IPS-15b (cell line): ENCODE data around the gene PCDHB14.
"Not testable (repeated sequence)": the region's sequence is repeated elsewhere in the genome, so short reads cannot be mapped to it uniquely, and the experiment has no call there.

Experiments used
- H3K27me3 ChIP-seq: one replicate; pipeline ENCODE4 v1.6.1; 2013; ENCODE audit warnings: low read length; ENCODE audit not compliant: control insufficient read depth, insufficient read depth
- H3K36me3 ChIP-seq: one replicate; pipeline ENCODE4 v1.6.1; 2013; ENCODE audit warnings: low read length; ENCODE audit not compliant: control insufficient read depth, insufficient read depth
- H3K4me1 ChIP-seq: one replicate; pipeline ENCODE4 v1.6.1; 2013; ENCODE audit warnings: mild to moderate bottlenecking, low read length; ENCODE audit not compliant: control insufficient read depth, insufficient read depth
- H3K4me3 ChIP-seq: one replicate; pipeline ENCODE4 v1.5.1; 2013; ENCODE audit warnings: low read depth, low read length
- H3K9ac ChIP-seq: one replicate; pipeline ENCODE4 v1.6.1; 2013; ENCODE audit warnings: low read depth, mild to moderate bottlenecking, low read length
- H3K9me3 ChIP-seq: one replicate; pipeline ENCODE4 v1.6.1; 2013; ENCODE audit warnings: mild to moderate bottlenecking, low read length; ENCODE audit not compliant: control insufficient read depth, insufficient read depth

Gene PCDHB14

DNA sequence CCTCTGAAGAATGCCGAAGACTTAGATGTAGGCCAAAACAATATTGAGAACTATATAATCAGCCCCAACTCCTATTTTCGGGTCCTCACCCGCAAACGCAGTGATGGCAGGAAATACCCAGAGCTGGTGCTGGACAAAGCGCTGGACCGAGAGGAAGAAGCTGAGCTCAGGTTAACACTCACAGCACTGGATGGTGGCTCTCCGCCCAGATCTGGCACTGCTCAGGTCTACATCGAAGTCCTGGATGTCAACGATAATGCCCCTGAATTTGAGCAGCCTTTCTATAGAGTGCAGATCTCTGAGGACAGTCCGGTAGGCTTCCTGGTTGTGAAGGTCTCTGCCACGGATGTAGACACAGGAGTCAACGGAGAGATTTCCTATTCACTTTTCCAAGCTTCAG lies 8.6 kb upstream of the PCDHB14 start:
- not testable (repeated sequence) for H3K9ac ChIP-seq, H3K36me3 ChIP-seq, H3K9me3 ChIP-seq, H3K27me3 ChIP-seq, H3K4me1 ChIP-seq, H3K4me3 ChIP-seq

DNA sequence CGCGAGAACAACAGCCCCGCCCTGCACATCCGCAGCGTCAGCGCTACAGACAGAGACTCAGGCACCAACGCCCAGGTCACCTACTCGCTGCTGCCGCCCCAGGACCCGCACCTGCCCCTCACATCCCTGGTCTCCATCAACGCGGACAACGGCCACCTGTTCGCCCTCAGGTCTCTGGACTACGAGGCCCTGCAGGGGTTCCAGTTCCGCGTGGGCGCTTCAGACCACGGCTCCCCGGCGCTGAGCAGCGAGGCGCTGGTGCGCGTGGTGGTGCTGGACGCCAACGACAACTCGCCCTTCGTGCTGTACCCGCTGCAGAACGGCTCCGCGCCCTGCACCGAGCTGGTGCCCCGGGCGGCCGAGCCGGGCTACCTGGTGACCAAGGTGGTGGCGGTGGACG lies 7.6 kb upstream of the PCDHB14 start:
- not testable (repeated sequence) for H3K9me3 ChIP-seq, H3K36me3 ChIP-seq, H3K9ac ChIP-seq, H3K27me3 ChIP-seq, H3K4me1 ChIP-seq, H3K4me3 ChIP-seq

DNA sequence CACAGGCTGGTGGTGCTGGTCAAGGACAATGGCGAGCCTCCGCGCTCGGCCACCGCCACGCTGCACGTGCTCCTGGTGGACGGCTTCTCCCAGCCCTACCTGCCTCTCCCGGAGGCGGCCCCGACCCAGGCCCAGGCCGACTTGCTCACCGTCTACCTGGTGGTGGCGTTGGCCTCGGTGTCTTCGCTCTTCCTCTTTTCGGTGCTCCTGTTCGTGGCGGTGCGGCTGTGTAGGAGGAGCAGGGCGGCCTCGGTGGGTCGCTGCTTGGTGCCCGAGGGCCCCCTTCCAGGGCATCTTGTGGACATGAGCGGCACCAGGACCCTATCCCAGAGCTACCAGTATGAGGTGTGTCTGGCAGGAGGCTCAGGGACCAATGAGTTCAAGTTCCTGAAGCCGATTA lies 7.1 kb upstream of the PCDHB14 start:
- not testable (repeated sequence) for H3K9me3 ChIP-seq, H3K27me3 ChIP-seq, H3K9ac ChIP-seq, H3K4me1 ChIP-seq, H3K36me3 ChIP-seq, H3K4me3 ChIP-seq

DNA sequence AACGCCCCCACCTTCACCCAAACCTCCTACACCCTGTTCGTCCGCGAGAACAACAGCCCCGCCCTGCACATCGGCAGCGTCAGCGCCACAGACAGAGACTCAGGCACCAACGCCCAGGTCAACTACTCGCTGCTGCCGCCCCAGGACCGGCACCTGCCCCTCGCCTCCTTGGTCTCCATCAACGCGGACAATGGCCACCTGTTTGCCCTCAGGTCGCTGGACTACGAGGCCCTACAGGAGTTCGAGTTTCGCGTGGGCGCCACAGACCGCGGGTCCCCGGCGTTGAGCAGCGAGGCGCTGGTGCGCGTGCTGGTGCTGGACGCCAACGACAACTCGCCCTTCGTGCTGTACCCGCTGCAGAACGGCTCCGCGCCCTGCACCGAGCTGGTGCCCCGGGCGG lies 1.7 kb downstream of the PCDHB14 start:
- H3K9ac ChIP-seq, H3K36me3 ChIP-seq, H3K9me3 ChIP-seq, H3K4me1 ChIP-seq, H3K27me3 ChIP-seq, H3K4me3 ChIP-seq: not testable (repeated sequence)

DNA sequence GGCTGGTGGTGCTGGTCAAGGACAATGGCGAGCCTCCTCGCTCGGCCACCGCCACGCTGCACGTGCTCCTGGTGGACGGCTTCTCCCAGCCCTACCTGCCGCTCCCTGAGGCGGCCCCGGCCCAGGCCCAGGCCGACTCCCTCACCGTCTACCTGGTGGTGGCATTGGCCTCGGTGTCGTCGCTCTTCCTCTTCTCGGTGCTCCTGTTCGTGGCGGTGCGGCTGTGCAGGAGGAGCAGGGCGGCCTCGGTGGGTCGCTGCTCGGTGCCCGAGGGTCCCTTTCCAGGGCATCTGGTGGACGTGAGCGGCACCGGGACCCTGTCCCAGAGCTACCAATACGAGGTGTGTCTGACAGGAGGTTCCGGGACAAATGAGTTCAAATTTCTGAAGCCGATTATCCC lies 2.3 kb downstream of the PCDHB14 start:
- not testable (repeated sequence) for H3K36me3 ChIP-seq, H3K9me3 ChIP-seq, H3K9ac ChIP-seq

DNA sequence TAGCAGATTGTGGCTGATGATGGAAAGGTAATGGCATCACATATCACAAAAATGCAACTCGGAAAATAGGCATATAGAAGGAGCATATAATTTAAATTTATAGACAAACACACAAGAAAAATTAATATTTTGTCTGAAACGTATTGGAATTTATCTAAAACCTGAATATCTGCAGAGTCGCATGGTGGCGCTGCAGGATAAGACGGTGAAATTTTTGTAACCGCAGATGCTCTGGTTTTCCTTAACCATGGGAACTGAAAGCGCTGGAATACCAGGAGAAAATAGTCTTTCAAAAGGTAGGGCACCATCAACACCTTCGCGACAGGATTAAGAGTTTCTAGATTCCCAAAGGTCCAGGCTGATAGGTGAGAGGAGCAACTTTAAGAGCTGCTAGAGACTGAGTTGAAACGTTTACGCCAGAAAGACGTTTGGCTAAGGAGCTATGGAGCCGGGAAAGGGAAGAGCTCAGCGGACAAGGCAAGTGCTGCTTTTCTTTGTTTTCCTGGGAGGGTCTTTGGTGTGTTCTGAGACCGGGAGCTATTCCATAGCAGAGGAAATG lies 11.0 kb downstream of the PCDHB14 start:
- no peak overlapping the region for H3K4me3 ChIP-seq
- peaks cover 6% of the 10 kb centered on the region for H3K9me3 ChIP-seq

More for the DNA sequence above, 2.3 kb downstream of the PCDHB14 start:
- H3K4me3 ChIP-seq, H3K4me1 ChIP-seq, H3K27me3 ChIP-seq: not testable (repeated sequence)

DNA sequence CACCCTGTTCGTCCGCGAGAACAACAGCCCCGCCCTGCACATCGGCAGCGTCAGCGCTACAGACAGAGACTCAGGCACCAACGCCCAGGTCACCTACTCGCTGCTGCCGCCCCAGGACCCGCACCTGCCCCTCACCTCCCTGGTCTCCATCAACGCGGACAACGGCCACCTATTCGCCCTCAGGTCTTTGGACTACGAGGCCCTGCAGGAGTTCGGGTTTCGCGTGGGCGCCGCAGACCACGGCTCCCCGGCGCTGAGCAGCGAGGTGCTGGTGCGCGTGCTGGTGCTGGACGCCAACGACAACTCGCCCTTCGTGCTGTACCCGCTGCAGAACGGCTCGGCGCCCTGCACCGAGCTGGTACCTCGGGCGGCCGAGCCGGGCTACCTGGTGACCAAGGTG lies 12.8 kb downstream of the PCDHB14 start:
- not testable (repeated sequence) for H3K4me1 ChIP-seq, H3K27me3 ChIP-seq, H3K36me3 ChIP-seq, H3K9ac ChIP-seq, H3K4me3 ChIP-seq, H3K9me3 ChIP-seq

More for the DNA sequence above, 11.0 kb downstream of the PCDHB14 start:
- Histone ChIP-seq H3K9ac (no peak overlapping the region), H3K36me3 (peaks cover 2% of the 10 kb centered on the region), H3K27me3 (no peaks in the 10 kb centered on the region), H3K4me1 (no peaks in the 10 kb centered on the region)

DNA sequence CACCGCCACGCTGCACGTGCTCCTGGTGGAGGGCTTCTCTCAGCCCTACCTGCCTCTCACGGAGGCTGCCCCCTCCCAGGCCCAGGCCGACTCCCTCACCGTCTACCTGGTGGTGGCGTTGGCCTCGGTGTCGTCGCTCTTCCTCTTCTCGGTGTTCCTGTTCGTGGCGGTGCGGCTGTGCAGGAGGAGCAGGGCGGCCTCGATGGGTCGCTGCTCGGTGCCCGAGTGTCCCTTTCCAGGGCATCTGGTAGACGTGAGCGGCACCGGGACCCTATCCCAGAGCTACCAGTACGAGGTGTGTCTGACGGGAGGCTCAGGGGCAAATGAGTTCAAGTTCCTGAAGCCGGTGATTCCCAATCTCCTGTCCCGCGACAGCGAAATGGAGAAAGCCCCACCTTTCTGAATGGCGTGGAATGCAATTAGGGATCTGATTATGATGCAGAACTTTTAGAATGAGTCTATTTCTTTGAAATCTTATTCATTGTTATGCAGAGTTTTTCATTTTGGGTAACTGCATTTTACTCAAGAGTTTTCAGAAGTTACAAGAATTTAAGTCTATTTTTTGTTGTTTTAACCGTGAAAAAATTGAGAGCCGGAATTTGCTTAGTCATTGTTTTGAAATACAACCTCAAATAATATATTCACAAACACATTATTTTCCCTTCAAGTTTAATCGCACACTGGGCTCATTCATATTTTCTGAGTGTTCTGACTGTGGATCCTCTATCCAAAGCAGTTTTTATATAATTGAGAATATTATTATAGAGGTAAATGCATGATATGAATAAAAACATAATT lies 13.6 kb downstream of the PCDHB14 start:
- Histone ChIP-seq H3K9me3 (peaks cover 10% of the 10 kb centered on the region), H3K9ac (no peak overlapping the region), H3K27me3 (no peaks in the 10 kb centered on the region), H3K36me3 (peaks cover 2% of the 10 kb centered on the region), H3K4me3 (no peak overlapping the region), H3K4me1 (no peaks in the 10 kb centered on the region)

DNA sequence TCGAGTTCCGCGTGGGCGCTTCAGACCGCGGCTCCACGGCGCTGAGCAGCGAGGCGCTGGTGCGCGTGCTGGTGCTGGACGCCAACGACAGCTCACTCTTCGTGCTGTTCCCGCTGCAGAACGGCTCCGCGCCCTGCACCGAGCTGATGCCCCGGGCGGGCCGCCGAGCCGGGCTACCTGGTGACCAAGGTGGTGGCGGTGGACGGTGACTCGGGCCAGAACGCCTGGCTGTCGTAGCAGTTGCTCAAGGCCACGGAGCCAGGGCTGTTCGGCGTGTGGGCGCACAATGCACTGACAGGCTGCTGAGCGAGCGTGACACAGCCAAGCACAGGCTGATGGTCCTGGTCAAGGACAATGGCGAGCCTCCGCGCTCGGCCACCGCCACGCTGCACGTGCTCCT lies 18.4 kb downstream of the PCDHB14 start:
- no peaks in the 10 kb centered on the region for H3K4me1 ChIP-seq
- H3K27me3 ChIP-seq, result no peaks in the 10 kb centered on the region
- no peak overlapping the region for H3K4me3 ChIP-seq
- peaks cover 2% of the 10 kb centered on the region for H3K36me3 ChIP-seq
- H3K9ac ChIP-seq, result no peak overlapping the region
- peaks cover 4% of the 10 kb centered on the region for H3K9me3 ChIP-seq

DNA sequence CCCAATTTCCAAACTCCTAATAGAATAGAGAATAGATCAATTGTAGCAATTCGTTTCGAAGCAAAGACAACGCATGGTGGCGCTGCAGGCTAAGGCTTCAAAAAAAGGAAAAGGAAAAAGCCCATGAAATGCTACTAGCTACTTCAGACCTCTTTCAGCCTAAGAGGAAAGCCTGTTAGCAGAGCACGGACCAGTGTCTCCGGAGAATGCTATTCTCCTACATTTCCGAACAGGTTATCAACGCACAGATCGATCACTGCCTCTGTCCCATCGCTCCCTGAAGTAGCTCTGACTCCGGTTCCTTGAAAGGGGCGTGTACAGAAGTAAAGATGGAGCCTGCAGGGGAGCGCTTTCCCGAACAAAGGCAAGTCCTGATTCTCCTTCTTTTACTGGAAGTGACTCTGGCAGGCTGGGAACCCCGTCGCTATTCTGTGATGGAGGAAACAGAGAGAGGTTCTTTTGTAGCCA lies 22.1 kb downstream of the PCDHB14 start, which contains the start of gene PCDHB15:
Gene PCDHB15, plus strand, starts transcription at position 146 of the 468 bp plus-strand sequence. Its CDS starts 184 bp downstream, at position 330.
- Histone ChIP-seq H3K9me3 (no peaks in the 10 kb centered on the region), H3K9ac (peak within 1 kb of the TSS; percentile 49), H3K4me1 (no peaks in the 10 kb centered on the region)

DNA sequence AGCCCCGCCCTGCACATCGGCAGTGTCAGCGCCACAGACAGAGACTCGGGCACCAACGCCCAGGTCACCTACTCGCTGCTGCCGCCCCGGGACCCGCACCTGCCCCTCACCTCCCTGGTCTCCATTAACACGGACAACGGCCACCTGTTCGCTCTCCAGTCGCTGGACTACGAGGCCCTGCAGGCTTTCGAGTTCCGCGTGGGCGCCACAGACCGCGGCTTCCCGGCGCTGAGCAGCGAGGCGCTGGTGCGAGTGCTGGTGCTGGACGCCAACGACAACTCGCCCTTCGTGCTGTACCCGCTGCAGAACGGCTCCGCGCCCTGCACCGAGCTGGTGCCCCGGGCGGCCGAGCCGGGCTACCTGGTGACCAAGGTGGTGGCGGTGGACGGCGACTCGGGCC lies 23.8 kb downstream of the PCDHB14 start:
- H3K27me3 ChIP-seq, H3K4me1 ChIP-seq, H3K9ac ChIP-seq, H3K4me3 ChIP-seq, H3K36me3 ChIP-seq, H3K9me3 ChIP-seq: not testable (repeated sequence)

More for the DNA sequence above, 22.1 kb downstream of the PCDHB14 start, which contains the start of gene PCDHB15:
- H3K27me3 ChIP-seq, result no peaks in the 10 kb centered on the region
- H3K4me3 ChIP-seq, result peak within 1 kb of the TSS; percentile 48
- no peaks in the 10 kb centered on the region for H3K36me3 ChIP-seq

DNA sequence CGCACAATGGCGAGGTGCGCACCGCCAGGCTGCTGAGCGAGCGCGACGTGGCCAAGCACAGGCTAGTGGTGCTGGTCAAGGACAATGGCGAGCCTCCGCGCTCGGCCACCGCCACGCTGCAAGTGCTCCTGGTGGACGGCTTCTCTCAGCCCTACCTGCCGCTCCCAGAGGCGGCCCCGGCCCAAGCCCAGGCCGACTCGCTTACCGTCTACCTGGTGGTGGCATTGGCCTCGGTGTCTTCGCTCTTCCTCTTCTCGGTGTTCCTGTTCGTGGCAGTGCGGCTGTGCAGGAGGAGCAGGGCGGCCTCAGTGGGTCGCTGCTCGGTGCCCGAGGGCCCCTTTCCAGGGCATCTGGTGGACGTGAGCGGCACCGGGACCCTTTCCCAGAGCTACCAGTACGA lies 24.3 kb downstream of the PCDHB14 start:
- not testable (repeated sequence) for H3K27me3 ChIP-seq, H3K9me3 ChIP-seq, H3K9ac ChIP-seq, H3K4me1 ChIP-seq, H3K4me3 ChIP-seq, H3K36me3 ChIP-seq
